Globus pallidus (tissue), 1 donor: ENCODE data around the gene SDHC.

ENCODE experiments used
- DNase-seq: peaks from one replicate; pipeline ENCODE4 v3.0.0-alpha.2; 2015; ENCODE audit warnings: low spot score

Gene SDHC

GRCh38 chr1:161314201-161314981 lies at the start of gene SDHC:
Gene SDHC (plus strand): TSS chr1:161314381. CDS start chr1:161314406, 25 bp downstream.
- peak; percentile 94 for DNase-seq

- DNase-seq: no peak
These were observed 48.9 kb upstream of the SDHC start for GRCh38 chr1:161265305-161265704.

GRCh38 chr1:161266202-161266601 lies 48.0 kb upstream of the SDHC start:
- DNase-seq: no peak

- DNase-seq: no peak
These were observed 47.3 kb upstream of the SDHC start for GRCh38 chr1:161266836-161267235.

- no peak for DNase-seq
These were observed 46.9 kb upstream of the SDHC start for GRCh38 chr1:161267321-161267720.

GRCh38 chr1:161273402-161273801 lies 40.8 kb upstream of the SDHC start:
- no peak for DNase-seq

- no peak for DNase-seq
These were observed 39.3 kb upstream of the SDHC start for GRCh38 chr1:161274874-161275273.

GRCh38 chr1:161282991-161283390 lies 31.2 kb upstream of the SDHC start:
- no peak for DNase-seq

- DNase-seq: no peak
These were observed 29.1 kb upstream of the SDHC start for GRCh38 chr1:161285113-161285512.

- no peak for DNase-seq
These were observed 28.7 kb upstream of the SDHC start for GRCh38 chr1:161285521-161285920.

GRCh38 chr1:161287482-161288054 lies 26.6 kb upstream of the SDHC start:
- DNase-seq: no peak

- no peak for DNase-seq
These were observed 23.4 kb upstream of the SDHC start for GRCh38 chr1:161290779-161291178.

- DNase-seq: no peak
These were observed 16.8 kb upstream of the SDHC start for GRCh38 chr1:161297415-161297814.

- DNase-seq: no peak
These were observed 16.1 kb upstream of the SDHC start for GRCh38 chr1:161298116-161298515.

GRCh38 chr1:161299347-161299746 lies 14.8 kb upstream of the SDHC start:
- DNase-seq: no peak

- no peak for DNase-seq
These were observed 13.7 kb upstream of the SDHC start for GRCh38 chr1:161300478-161300877.

GRCh38 chr1:161304927-161305866 lies 9.0 kb upstream of the SDHC start:
- no peak for DNase-seq

- DNase-seq: peak; percentile 70
These were observed 8.2 kb upstream of the SDHC start for GRCh38 chr1:161305867-161306519.

- peak; percentile 23 for DNase-seq
These were observed 6.9 kb upstream of the SDHC start for GRCh38 chr1:161307230-161307768.

- no peak for DNase-seq
These were observed 6.1 kb upstream of the SDHC start for GRCh38 chr1:161307892-161308638.

GRCh38 chr1:161309868-161310267 lies 4.3 kb upstream of the SDHC start, which contains the start of gene MPZ:
Gene MPZ (minus strand): TSS chr1:161309968. CDS start chr1:161309905, 63 bp downstream.
- no peak for DNase-seq
